ENCODE measurements around the gene SERPINB5.

- TF ChIP-seq ZNF563 (CRISPR knock-in tag; IDR thresholded peaks at IDR 0.05), result no peak
- no peak for TF ChIP-seq ZNF230 (CRISPR knock-in tag; IDR thresholded peaks at IDR 0.05)
- no peak for TF ChIP-seq SIX1 (CRISPR knock-in tag; IDR thresholded peaks at IDR 0.05; ENCODE audit: borderline replicate concordance)
- no peak for TF ChIP-seq CBX5 (CRISPR knock-in tag; IDR thresholded peaks at IDR 0.05; ENCODE audit: borderline replicate concordance)
- no peak for TF ChIP-seq KLF6 (CRISPR knock-in tag; IDR thresholded peaks at IDR 0.05)
- TF ChIP-seq GABPA (IDR thresholded peaks at IDR 0.05; ENCODE audit: low read depth, low read length), result no peak
- TF ChIP-seq GABPA (CRISPR knock-in tag; IDR thresholded peaks at IDR 0.05; ENCODE audit: low read depth), result no peak
- TF ChIP-seq CTCF (CRISPR knock-in tag; IDR thresholded peaks at IDR 0.05), result no peak
- no peak for TF ChIP-seq FOXK2 (IDR thresholded peaks at IDR 0.05)
- TF ChIP-seq POLR2A (IDR thresholded peaks at IDR 0.05; ENCODE audit: insufficient read depth in 1 of 2, low read depth in 2 of 2, low read length in 2 of 2), result no peak
- no peak for TF ChIP-seq CHD4 (IDR thresholded peaks at IDR 0.05; ENCODE audit: borderline replicate concordance, low read length)
These were observed at the start of gene SERPINB5 for GRCh38 chr18:63476668-63477067.
